HUES6 (cell line): ENCODE results near the gene CLDN22.
"Not testable (repeated sequence)": the region's sequence is repeated elsewhere in the genome, so short reads cannot be mapped to it uniquely, and the experiment has no call there.

Experiments used
- H3K27ac ChIP-seq: 2 replicates; pipeline ENCODE4 v1.7.0; 2013; ENCODE audit warnings: low read depth, mild to moderate bottlenecking, low read length, inconsistent platforms
- H3K27me3 ChIP-seq: 2 replicates; pipeline ENCODE4 v1.6.1; 2013; ENCODE audit warnings: low read length; ENCODE audit not compliant: control insufficient read depth, insufficient read depth
- H3K36me3 ChIP-seq: 2 replicates; pipeline ENCODE4 v1.6.1; 2013; ENCODE audit warnings: low read length; ENCODE audit not compliant: control insufficient read depth, insufficient read depth
- H3K4me1 ChIP-seq: 2 replicates; pipeline ENCODE4 v1.6.1; 2013; ENCODE audit warnings: low read length; ENCODE audit not compliant: control insufficient read depth, insufficient read depth
- H3K4me3 ChIP-seq: 2 replicates; pipeline ENCODE4 v1.5.1; 2013; ENCODE audit warnings: low read depth, low read length
- H3K9ac ChIP-seq: one replicate; pipeline ENCODE4 v1.6.1; 2013; ENCODE audit warnings: mild to moderate bottlenecking, low read length
- H3K9me3 ChIP-seq: 2 replicates; pipeline ENCODE4 v1.6.1; 2013; ENCODE audit warnings: low read depth, low read length; ENCODE audit not compliant: control insufficient read depth, insufficient read depth

The CLDN22 gene

DNA sequence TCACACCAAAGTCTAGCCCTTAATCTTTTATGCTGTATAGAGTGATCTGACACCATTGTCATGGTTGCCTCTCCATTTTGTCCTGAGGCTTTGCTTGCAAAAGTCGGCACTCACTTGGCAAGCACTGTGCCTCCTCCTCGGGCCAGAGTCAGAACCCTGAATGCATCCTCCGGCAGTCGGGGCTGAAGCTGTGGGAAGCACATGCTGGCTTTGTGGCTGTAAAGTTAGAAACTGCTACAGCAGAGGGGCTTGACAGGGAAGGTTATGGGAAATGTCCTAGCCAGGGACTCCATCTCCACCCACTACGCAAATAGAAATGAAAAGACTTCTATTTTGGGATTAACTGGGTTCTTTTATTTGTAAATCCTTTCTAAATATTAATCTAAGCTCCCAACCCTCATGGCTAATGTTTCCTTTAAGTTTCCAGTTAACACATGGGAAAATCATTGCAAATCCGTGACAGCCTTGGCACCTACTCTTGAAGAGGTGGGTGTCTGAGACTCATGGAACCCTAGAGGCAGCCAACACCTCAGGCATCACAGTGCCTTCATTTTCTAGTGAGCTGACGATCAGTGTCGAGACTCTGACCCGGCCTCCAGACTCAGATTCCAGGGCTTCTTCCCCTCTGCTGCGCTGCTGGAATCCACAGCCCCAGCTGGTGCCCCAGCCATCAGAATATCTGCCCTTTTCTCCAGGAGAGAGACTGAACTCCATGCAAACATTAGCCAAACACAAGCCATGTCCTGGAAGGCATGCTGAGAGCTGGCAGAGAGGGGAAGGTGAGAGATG is 10.1 kb upstream of the CLDN22 start:
- Histone ChIP-seq H3K4me1 (no peaks in the 10 kb centered on the region), H3K4me3 (no peak overlapping the region), H3K9me3 (peaks cover 24% of the 10 kb centered on the region), H3K9ac (no peak overlapping the region), H3K27me3 (no peaks in the 10 kb centered on the region), H3K36me3 (no peaks in the 10 kb centered on the region; the same call in 1 of the 2 replicates), H3K27ac (no peak overlapping the region)

- H3K9me3 ChIP-seq, result peaks cover 24% of the 10 kb centered on the region
- no peak overlapping the region for H3K4me3 ChIP-seq
- no peaks in the 10 kb centered on the region for H3K4me1 ChIP-seq
- H3K9ac ChIP-seq, result no peak overlapping the region
- no peaks in the 10 kb centered on the region for H3K27me3 ChIP-seq
- H3K27ac ChIP-seq, result no peak overlapping the region
- H3K36me3 ChIP-seq, result no peaks in the 10 kb centered on the region; the same call in 1 of the 2 replicates
Measured at GRCh38 chr4:183329244-183329643, 9.2 kb upstream of the CLDN22 start.

- Histone ChIP-seq H3K27me3 (no peaks in the 10 kb centered on the region), H3K9me3 (peaks cover 24% of the 10 kb centered on the region), H3K4me1 (no peaks in the 10 kb centered on the region), H3K9ac (no peak overlapping the region), H3K4me3 (no peak overlapping the region), H3K36me3 (no peaks in the 10 kb centered on the region; the same call in 1 of the 2 replicates), H3K27ac (no peak overlapping the region)
Measured at GRCh38 chr4:183328832-183329231, 8.8 kb upstream of the CLDN22 start.

DNA sequence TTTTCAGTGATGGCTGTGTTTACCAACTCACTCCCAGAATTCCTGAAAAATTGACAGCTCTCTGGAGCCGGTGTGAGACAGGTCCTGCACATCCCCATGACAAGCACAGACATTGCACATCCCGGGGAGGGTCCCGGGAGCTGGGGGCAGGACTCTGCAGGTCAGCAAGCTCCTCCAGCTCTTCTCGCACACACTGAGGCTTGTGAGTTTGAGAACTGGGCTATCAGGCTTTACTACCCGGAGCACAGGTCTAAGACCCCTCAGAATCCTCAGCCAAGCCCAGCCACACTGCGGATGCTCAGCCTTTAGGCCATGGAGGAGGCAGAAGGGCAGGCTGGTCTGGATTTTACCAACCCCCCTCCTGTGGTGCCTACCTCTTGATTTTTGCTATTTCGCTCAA is 7.8 kb upstream of the CLDN22 start:
- H3K9ac ChIP-seq, result no peak overlapping the region
- no peak overlapping the region for H3K27ac ChIP-seq
- no peak overlapping the region for H3K4me3 ChIP-seq
- H3K9me3 ChIP-seq, result peaks cover 24% of the 10 kb centered on the region
- H3K27me3 ChIP-seq, result no peaks in the 10 kb centered on the region
- no peaks in the 10 kb centered on the region for H3K4me1 ChIP-seq
- H3K36me3 ChIP-seq, result no peaks in the 10 kb centered on the region; the same call in 1 of the 2 replicates

GRCh38 chr4:183326853-183327252 is 6.8 kb upstream of the CLDN22 start:
- Histone ChIP-seq H3K36me3 (no peaks in the 10 kb centered on the region; the same call in 1 of the 2 replicates), H3K4me3 (no peak overlapping the region), H3K4me1 (no peaks in the 10 kb centered on the region), H3K27me3 (no peaks in the 10 kb centered on the region), H3K9ac (no peak overlapping the region), H3K9me3 (peaks cover 24% of the 10 kb centered on the region), H3K27ac (no peak overlapping the region)

GRCh38 chr4:183326387-183326786 is 6.3 kb upstream of the CLDN22 start:
- H3K4me1 ChIP-seq, H3K9ac ChIP-seq, H3K27me3 ChIP-seq, H3K4me3 ChIP-seq, H3K36me3 ChIP-seq, H3K27ac ChIP-seq: not testable (repeated sequence)
- peaks cover 24% of the 10 kb centered on the region for H3K9me3 ChIP-seq

- no peak overlapping the region for H3K27ac ChIP-seq
- H3K36me3 ChIP-seq, result no peaks in the 10 kb centered on the region; the same call in 1 of the 2 replicates
- no peaks in the 10 kb centered on the region for H3K4me1 ChIP-seq
- no peak overlapping the region for H3K9ac ChIP-seq
- H3K27me3 ChIP-seq, result no peaks in the 10 kb centered on the region
- H3K4me3 ChIP-seq, result no peak overlapping the region
- H3K9me3 ChIP-seq, result peaks cover 24% of the 10 kb centered on the region
Measured at GRCh38 chr4:183324619-183325018, 4.5 kb upstream of the CLDN22 start.

DNA sequence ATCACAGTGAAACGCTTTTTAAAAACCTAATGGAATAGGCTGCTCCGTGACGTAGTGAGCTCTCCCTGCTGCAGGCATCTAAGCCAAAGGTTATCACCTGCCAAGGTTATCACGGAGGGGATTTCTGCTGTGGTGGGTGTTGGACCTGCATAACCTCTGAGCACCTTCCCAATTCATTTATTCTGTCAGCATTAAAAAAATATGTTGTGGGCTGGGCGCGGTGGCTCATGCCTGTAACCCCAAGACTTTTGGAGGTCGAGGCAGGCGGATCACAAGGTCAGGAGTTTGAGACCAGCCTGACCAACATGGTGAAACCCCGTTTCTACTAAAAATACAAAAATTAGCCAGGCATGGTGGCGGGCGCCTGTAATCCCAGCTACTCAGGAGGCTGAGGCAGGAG is 4.0 kb upstream of the CLDN22 start:
- H3K27ac ChIP-seq, H3K4me1 ChIP-seq, H3K9ac ChIP-seq, H3K36me3 ChIP-seq, H3K27me3 ChIP-seq, H3K4me3 ChIP-seq: not testable (repeated sequence)
- peaks cover 20% of the 10 kb centered on the region for H3K9me3 ChIP-seq

DNA sequence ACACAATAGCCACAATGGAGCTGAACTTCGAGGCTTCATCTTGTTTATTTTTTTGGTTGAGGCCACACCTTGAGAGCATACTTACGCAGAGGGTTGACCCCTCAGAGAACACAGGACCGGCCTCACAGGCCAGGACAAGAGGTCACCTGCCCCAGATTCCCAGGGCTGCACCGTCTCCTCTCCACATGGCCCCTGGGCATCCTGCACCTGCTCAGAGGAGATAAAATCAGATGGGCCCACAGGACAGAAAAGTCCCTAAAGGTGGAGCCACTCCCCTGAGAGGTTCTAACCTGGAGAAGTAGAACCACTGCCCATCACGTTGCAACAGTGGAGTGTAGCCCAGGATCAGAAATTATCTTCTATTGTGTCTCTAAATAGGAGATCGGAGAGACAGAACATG is 3.2 kb upstream of the CLDN22 start:
- Histone ChIP-seq H3K27ac (no peak overlapping the region), H3K36me3 (peaks cover 5% of the 10 kb centered on the region), H3K9me3 (peaks cover 15% of the 10 kb centered on the region), H3K9ac (no peak overlapping the region), H3K4me1 (no peaks in the 10 kb centered on the region), H3K4me3 (no peak overlapping the region), H3K27me3 (no peaks in the 10 kb centered on the region)

- Histone ChIP-seq H3K4me3 (no peak within 1 kb of the TSS), H3K27me3 (no peaks in the 10 kb centered on the region), H3K4me1 (no peaks in the 10 kb centered on the region), H3K9me3 (peaks cover 15% of the 10 kb centered on the region), H3K27ac (no peak within 1 kb of the TSS), H3K36me3 (peaks cover 5% of the 10 kb centered on the region), H3K9ac (no peak within 1 kb of the TSS)
Measured at GRCh38 chr4:183322326-183322725, 2.2 kb upstream of the CLDN22 start, which contains the start of gene CLDN24. Gene CLDN24 (minus strand): TSS chr4:183322426. CDS start chr4:183322426, 0 bp downstream.

- no peaks in the 10 kb centered on the region for H3K27me3 ChIP-seq
- H3K4me3 ChIP-seq, result no peak overlapping the region
Measured at GRCh38 chr4:183321516-183321915, 1.4 kb upstream of the CLDN22 start.

More at GRCh38 chr4:183321516-183321915, 1.4 kb upstream of the CLDN22 start:
- Histone ChIP-seq H3K4me1 (no peaks in the 10 kb centered on the region), H3K9ac (no peak overlapping the region), H3K36me3 (peaks cover 9% of the 10 kb centered on the region), H3K9me3 (peaks cover 8% of the 10 kb centered on the region), H3K27ac (no peak overlapping the region)
